ENCODE measurements around the gene EXD1. TPM values are rescaled to one million over a fixed set of nuclear protein-coding genes. Genes with fewer than 3 reads are reported as not detected.
"Not testable (repeated sequence)": the region's sequence is repeated elsewhere in the genome, so short reads cannot be mapped to it uniquely, and the experiment has no call there.

Gene EXD1
- polyA plus RNA-seq, 1 donor from 2014 or later: not detected

DNA sequence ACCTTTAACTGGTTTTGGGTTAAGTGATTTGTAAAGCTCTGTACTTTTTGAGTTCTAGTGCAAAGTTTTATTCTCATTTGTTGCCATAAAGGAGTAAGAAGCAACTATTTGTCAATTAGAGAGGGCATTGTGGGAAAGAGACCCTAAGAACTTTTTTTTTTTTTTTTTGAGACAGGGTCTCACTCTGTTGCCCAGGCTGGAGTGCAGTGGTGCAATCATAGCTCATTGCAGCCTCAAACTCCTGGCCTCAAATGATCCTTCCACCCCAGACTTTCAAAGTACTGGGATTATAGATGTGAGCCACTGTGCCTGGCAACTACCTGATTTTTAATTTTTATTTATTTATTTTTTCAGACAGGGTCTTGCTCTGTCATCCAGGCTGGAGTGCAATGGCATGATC lies 5.4 kb upstream of the EXD1 start:
- H3K27me3 ChIP-seq (ENCODE audit: insufficient read depth, low read depth, low read length): no peaks in the 10 kb centered on the region
- H3K27ac ChIP-seq (ENCODE audit: low read length): no peak overlapping the region
- no peaks in the 10 kb centered on the region for H4K20me1 ChIP-seq (ENCODE audit: insufficient read depth)
- no peak overlapping the region for H3K4me2 ChIP-seq (ENCODE audit: low read length)
- no peaks in the 10 kb centered on the region for H3K9me2 ChIP-seq (ENCODE audit: insufficient read depth, low read length)
- no peak overlapping the region for H3K4me3 ChIP-seq (ENCODE audit: low read length)
- no peak overlapping the region for H2AFZ ChIP-seq (ENCODE audit: low read depth, low read length)
- H3K79me2 ChIP-seq (replicated peaks; ENCODE audit: insufficient read depth, low read length): peaks cover 25% of the 10 kb centered on the region
- no peaks in the 10 kb centered on the region for H3K9me3 ChIP-seq (ENCODE audit: low read length)
- H3K36me3 ChIP-seq (ENCODE audit: insufficient read depth, low read length): no peaks in the 10 kb centered on the region
- no peaks in the 10 kb centered on the region for H3F3A ChIP-seq (ENCODE audit: insufficient read depth, low read length, poor library complexity, severe bottlenecking)
- no peak overlapping the region for H3K9ac ChIP-seq (ENCODE audit: low read length)
- TF ChIP-seq TAF1 (IDR thresholded peaks at IDR 0.05; ENCODE audit: low read depth): no peak
- TF ChIP-seq, protein P1, sequence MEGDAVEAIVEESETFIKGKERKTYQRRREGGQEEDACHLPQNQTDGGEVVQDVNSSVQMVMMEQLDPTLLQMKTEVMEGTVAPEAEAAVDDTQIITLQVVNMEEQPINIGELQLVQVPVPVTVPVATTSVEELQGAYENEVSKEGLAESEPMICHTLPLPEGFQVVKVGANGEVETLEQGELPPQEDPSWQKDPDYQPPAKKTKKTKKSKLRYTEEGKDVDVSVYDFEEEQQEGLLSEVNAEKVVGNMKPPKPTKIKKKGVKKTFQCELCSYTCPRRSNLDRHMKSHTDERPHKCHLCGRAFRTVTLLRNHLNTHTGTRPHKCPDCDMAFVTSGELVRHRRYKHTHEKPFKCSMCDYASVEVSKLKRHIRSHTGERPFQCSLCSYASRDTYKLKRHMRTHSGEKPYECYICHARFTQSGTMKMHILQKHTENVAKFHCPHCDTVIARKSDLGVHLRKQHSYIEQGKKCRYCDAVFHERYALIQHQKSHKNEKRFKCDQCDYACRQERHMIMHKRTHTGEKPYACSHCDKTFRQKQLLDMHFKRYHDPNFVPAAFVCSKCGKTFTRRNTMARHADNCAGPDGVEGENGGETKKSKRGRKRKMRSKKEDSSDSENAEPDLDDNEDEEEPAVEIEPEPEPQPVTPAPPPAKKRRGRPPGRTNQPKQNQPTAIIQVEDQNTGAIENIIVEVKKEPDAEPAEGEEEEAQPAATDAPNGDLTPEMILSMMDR (IDR thresholded peaks at IDR 0.05; ENCODE audit: poor library complexity, severe bottlenecking): no peak
- TF ChIP-seq EP300 (conservative IDR thresholded peaks at IDR 0.05; ENCODE audit: poor library complexity, severe bottlenecking): no peak
- TF ChIP-seq, protein P2, sequence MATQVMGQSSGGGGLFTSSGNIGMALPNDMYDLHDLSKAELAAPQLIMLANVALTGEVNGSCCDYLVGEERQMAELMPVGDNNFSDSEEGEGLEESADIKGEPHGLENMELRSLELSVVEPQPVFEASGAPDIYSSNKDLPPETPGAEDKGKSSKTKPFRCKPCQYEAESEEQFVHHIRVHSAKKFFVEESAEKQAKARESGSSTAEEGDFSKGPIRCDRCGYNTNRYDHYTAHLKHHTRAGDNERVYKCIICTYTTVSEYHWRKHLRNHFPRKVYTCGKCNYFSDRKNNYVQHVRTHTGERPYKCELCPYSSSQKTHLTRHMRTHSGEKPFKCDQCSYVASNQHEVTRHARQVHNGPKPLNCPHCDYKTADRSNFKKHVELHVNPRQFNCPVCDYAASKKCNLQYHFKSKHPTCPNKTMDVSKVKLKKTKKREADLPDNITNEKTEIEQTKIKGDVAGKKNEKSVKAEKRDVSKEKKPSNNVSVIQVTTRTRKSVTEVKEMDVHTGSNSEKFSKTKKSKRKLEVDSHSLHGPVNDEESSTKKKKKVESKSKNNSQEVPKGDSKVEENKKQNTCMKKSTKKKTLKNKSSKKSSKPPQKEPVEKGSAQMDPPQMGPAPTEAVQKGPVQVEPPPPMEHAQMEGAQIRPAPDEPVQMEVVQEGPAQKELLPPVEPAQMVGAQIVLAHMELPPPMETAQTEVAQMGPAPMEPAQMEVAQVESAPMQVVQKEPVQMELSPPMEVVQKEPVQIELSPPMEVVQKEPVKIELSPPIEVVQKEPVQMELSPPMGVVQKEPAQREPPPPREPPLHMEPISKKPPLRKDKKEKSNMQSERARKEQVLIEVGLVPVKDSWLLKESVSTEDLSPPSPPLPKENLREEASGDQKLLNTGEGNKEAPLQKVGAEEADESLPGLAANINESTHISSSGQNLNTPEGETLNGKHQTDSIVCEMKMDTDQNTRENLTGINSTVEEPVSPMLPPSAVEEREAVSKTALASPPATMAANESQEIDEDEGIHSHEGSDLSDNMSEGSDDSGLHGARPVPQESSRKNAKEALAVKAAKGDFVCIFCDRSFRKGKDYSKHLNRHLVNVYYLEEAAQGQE (IDR thresholded peaks at IDR 0.05; ENCODE audit: borderline replicate concordance): no peak
- TF ChIP-seq RAD21 (conservative IDR thresholded peaks at IDR 0.05): no peak

DNA sequence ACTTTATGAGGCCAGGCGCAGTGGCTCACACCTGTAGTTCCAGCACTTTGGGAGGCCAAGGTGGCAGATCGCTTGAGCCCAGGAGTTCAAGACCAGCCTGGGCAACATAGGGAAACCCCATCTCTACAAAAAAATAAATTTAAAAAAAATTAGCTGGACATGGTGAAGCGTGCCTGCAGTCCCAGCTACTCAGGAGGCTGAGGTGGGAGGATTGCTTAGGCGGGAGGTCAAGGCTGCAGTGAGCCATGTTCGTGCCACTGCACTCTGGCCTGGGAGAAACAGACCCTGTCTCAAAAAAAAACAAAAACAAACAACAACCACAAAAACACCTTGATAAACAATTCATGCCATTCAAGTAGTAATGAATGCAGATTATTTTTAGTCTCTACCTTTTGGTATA lies 4.7 kb upstream of the EXD1 start:
- not testable (repeated sequence) for H2AFZ ChIP-seq (ENCODE audit: low read depth, low read length); H3K4me3 ChIP-seq (ENCODE audit: low read length); H3K9ac ChIP-seq (ENCODE audit: low read length); H3F3A ChIP-seq (ENCODE audit: insufficient read depth, low read length, poor library complexity, severe bottlenecking); H3K36me3 ChIP-seq (ENCODE audit: insufficient read depth, low read length); H3K27me3 ChIP-seq (ENCODE audit: insufficient read depth, low read depth, low read length); H4K20me1 ChIP-seq (ENCODE audit: insufficient read depth); H3K4me2 ChIP-seq (ENCODE audit: low read length); H3K9me2 ChIP-seq (ENCODE audit: insufficient read depth, low read length); H3K27ac ChIP-seq (ENCODE audit: low read length); H3K9me3 ChIP-seq (ENCODE audit: low read length)
- peaks cover 25% of the 10 kb centered on the region for H3K79me2 ChIP-seq (replicated peaks; ENCODE audit: insufficient read depth, low read length)

DNA sequence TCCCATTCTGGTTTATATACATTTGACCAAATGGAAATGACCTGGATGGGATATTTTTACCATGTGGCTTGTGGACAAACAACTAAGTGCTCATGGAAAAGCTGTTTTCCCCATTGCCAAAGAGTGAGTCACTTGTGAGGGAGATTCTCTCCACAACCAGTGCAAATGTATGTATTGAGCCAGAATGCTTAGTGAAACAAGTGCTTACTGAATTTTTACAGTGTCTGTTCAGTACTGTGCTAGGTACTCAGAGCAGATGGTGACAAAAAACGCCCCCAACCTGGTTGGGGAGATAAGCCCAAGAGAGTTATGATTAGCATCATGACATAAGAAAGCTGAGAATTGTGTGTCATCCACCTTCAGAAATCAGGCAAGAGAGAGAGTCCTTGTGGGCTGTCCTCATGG lies 2.8 kb upstream of the EXD1 start:
- H3K9me3 ChIP-seq (ENCODE audit: low read length): no peaks in the 10 kb centered on the region
- TF ChIP-seq, protein P2 (IDR thresholded peaks at IDR 0.05; ENCODE audit: borderline replicate concordance): no peak
- TF ChIP-seq RAD21 (conservative IDR thresholded peaks at IDR 0.05): no peak
- TF ChIP-seq TAF1 (IDR thresholded peaks at IDR 0.05; ENCODE audit: low read depth): no peak
- no peak for TF ChIP-seq MXI1 (conservative IDR thresholded peaks at IDR 0.05; ENCODE audit: poor library complexity, severe bottlenecking)
- TF ChIP-seq EZH2 (IDR thresholded peaks at IDR 0.05; ENCODE audit: borderline replicate concordance, insufficient read depth, low read length, poor library complexity, severe bottlenecking): no peak
- TF ChIP-seq, protein P1 (IDR thresholded peaks at IDR 0.05; ENCODE audit: poor library complexity, severe bottlenecking): no peak
- TF ChIP-seq EP300 (conservative IDR thresholded peaks at IDR 0.05; ENCODE audit: poor library complexity, severe bottlenecking): no peak
- TF ChIP-seq POLR2AphosphoS5 (IDR thresholded peaks at IDR 0.05): no peak
- no peak for TF ChIP-seq SMC3 (conservative IDR thresholded peaks at IDR 0.05; ENCODE audit: poor library complexity)
- no peaks in the 10 kb centered on the region for H3K36me3 ChIP-seq (ENCODE audit: insufficient read depth, low read length)
- H3F3A ChIP-seq (ENCODE audit: insufficient read depth, low read length, poor library complexity, severe bottlenecking): no peaks in the 10 kb centered on the region
- H3K27ac ChIP-seq (ENCODE audit: low read length): no peak overlapping the region
- H3K9me2 ChIP-seq (ENCODE audit: insufficient read depth, low read length): no peaks in the 10 kb centered on the region
- no peak overlapping the region for H3K4me3 ChIP-seq (ENCODE audit: low read length)
- H3K27me3 ChIP-seq (ENCODE audit: insufficient read depth, low read depth, low read length): no peaks in the 10 kb centered on the region
- no peaks in the 10 kb centered on the region for H4K20me1 ChIP-seq (ENCODE audit: insufficient read depth)
- H3K9ac ChIP-seq (ENCODE audit: low read length): no peak overlapping the region
- no peak overlapping the region for H2AFZ ChIP-seq (ENCODE audit: low read depth, low read length)
- no peak overlapping the region for H3K4me2 ChIP-seq (ENCODE audit: low read length)
- H3K79me2 ChIP-seq (replicated peaks; ENCODE audit: insufficient read depth, low read length): peaks cover 25% of the 10 kb centered on the region
